ENCODE results near the gene PRTFDC1.

PRTFDC1 gene

DNA sequence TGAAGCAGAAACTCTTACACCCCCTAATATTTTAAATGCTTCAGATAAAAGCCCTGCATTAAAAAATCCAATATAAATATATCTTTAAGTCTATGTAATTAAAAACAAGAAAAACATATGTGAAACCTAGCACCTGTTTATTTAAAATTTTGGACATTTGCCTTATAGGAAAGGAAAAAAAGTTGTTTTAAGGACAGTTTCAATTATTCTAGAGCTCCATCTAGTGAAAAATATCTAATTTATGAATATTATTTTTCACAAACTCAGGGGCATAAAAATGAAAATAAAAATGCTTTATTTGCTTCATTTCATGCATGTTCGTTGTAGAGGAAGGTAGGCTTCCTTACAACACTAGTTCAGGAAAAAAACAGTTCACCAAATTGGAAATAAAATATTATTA lies 37.5 kb upstream of the PRTFDC1 start:
- H3K27ac ChIP-seq (replicated peaks) = no peak overlapping the region
- H3K27me3 ChIP-seq (ENCODE audit: insufficient read depth, poor library complexity, severe bottlenecking) = no peaks in the 10 kb centered on the region
- no peak for DNase-seq (ENCODE audit: low read depth in 1 of 2, low spot score in 1 of 2)
- H3K4me3 ChIP-seq (replicated peaks; ENCODE audit: insufficient read depth, low read length) = no peak overlapping the region
- TF ChIP-seq GABPA (IDR thresholded peaks at IDR 0.05; ENCODE audit: low read depth) (no peak), POLR2AphosphoS5 (IDR thresholded peaks at IDR 0.05; ENCODE audit: low read depth) (no peak), SPI1 (IDR thresholded peaks at IDR 0.05; ENCODE audit: borderline replicate concordance, low read depth) (no peak)
- TF ChIP-seq, protein P1, sequence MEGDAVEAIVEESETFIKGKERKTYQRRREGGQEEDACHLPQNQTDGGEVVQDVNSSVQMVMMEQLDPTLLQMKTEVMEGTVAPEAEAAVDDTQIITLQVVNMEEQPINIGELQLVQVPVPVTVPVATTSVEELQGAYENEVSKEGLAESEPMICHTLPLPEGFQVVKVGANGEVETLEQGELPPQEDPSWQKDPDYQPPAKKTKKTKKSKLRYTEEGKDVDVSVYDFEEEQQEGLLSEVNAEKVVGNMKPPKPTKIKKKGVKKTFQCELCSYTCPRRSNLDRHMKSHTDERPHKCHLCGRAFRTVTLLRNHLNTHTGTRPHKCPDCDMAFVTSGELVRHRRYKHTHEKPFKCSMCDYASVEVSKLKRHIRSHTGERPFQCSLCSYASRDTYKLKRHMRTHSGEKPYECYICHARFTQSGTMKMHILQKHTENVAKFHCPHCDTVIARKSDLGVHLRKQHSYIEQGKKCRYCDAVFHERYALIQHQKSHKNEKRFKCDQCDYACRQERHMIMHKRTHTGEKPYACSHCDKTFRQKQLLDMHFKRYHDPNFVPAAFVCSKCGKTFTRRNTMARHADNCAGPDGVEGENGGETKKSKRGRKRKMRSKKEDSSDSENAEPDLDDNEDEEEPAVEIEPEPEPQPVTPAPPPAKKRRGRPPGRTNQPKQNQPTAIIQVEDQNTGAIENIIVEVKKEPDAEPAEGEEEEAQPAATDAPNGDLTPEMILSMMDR (IDR thresholded peaks at IDR 0.05; ENCODE audit: insufficient read depth, low read length) = no peak
- TF ChIP-seq, protein P2, sequence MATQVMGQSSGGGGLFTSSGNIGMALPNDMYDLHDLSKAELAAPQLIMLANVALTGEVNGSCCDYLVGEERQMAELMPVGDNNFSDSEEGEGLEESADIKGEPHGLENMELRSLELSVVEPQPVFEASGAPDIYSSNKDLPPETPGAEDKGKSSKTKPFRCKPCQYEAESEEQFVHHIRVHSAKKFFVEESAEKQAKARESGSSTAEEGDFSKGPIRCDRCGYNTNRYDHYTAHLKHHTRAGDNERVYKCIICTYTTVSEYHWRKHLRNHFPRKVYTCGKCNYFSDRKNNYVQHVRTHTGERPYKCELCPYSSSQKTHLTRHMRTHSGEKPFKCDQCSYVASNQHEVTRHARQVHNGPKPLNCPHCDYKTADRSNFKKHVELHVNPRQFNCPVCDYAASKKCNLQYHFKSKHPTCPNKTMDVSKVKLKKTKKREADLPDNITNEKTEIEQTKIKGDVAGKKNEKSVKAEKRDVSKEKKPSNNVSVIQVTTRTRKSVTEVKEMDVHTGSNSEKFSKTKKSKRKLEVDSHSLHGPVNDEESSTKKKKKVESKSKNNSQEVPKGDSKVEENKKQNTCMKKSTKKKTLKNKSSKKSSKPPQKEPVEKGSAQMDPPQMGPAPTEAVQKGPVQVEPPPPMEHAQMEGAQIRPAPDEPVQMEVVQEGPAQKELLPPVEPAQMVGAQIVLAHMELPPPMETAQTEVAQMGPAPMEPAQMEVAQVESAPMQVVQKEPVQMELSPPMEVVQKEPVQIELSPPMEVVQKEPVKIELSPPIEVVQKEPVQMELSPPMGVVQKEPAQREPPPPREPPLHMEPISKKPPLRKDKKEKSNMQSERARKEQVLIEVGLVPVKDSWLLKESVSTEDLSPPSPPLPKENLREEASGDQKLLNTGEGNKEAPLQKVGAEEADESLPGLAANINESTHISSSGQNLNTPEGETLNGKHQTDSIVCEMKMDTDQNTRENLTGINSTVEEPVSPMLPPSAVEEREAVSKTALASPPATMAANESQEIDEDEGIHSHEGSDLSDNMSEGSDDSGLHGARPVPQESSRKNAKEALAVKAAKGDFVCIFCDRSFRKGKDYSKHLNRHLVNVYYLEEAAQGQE (IDR thresholded peaks at IDR 0.05; ENCODE audit: insufficient replicate concordance, low read depth) = no peak

DNA sequence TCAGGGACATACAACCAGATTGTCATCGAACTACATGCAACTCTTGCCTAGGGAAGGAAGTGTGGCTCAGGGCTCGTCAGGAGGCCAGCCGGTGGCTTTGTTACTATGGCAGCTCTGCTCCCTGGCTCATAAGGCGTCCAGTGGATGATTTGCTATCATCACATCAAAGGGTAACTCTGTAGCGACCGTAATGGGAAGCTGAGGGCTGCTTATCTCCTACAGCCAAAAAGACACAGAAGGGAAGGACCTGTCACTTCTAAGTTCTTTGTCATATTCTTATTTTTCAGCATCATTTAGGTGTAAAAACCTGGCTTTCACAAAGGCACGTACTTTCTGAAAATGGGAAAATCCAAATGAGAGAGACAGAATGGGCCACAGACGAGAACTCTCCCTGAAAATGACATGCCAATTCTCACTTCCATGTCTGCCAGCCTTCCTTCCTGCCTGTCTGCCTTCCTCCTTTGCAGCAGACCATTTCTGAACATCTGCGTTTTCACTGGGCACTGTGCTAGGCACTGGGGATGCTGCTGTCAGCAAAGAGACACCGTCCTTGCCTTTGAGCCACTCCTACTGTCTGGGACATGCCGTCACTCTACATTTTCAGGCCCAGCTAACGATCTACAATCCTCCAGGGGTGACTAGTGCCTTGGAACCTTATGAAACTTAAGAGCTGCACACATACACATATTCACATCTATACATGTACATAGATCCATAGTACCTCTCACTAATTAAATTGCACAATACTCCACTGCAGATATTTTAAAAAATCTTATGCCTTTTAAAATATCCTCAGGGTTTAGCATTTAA lies 36.6 kb upstream of the PRTFDC1 start:
- no peak overlapping the region for H3K27ac ChIP-seq (replicated peaks)
- no peak overlapping the region for H3K4me3 ChIP-seq (replicated peaks; ENCODE audit: insufficient read depth, low read length)
- TF ChIP-seq, protein P2 (IDR thresholded peaks at IDR 0.05; ENCODE audit: insufficient replicate concordance, low read depth) = no peak
- no peak for TF ChIP-seq POLR2AphosphoS5 (IDR thresholded peaks at IDR 0.05; ENCODE audit: low read depth)
- TF ChIP-seq, protein P1 (IDR thresholded peaks at IDR 0.05; ENCODE audit: insufficient read depth, low read length) = no peak
- no peak for TF ChIP-seq GABPA (IDR thresholded peaks at IDR 0.05; ENCODE audit: low read depth)
- TF ChIP-seq SPI1 (IDR thresholded peaks at IDR 0.05; ENCODE audit: borderline replicate concordance, low read depth) = no peak
- DNase-seq (ENCODE audit: low read depth in 1 of 2, low spot score in 1 of 2) = no peak
- no peaks in the 10 kb centered on the region for H3K27me3 ChIP-seq (ENCODE audit: insufficient read depth, poor library complexity, severe bottlenecking)

DNA sequence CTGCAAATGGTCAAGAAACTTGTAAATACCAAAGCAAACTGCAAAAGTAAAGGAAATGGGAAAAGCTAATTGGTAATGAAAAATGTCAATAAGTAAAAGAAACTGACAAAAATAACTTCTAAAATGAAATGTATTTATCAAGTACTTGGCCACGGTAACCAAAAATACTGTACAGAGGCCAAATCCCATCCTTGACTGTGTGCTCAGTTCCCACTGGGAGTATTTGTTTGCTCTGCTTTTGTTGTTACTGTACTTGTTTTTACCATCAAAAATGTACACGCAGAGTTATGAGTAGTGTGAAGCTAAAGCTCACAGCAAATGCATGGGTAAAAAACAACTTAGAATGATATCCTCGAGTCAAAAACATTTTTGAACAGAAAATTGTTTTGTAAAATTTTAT lies 32.5 kb upstream of the PRTFDC1 start:
- DNase-seq (ENCODE audit: low read depth in 1 of 2, low spot score in 1 of 2) = no peak
- H3K27ac ChIP-seq (replicated peaks) = no peak overlapping the region
- no peak overlapping the region for H3K4me3 ChIP-seq (replicated peaks; ENCODE audit: insufficient read depth, low read length)
- TF ChIP-seq SPI1 (IDR thresholded peaks at IDR 0.05; ENCODE audit: borderline replicate concordance, low read depth) (no peak), POLR2AphosphoS5 (IDR thresholded peaks at IDR 0.05; ENCODE audit: low read depth) (no peak), GABPA (IDR thresholded peaks at IDR 0.05; ENCODE audit: low read depth) (no peak)
- TF ChIP-seq, protein P2 (IDR thresholded peaks at IDR 0.05; ENCODE audit: insufficient replicate concordance, low read depth) = no peak
- TF ChIP-seq, protein P1 (IDR thresholded peaks at IDR 0.05; ENCODE audit: insufficient read depth, low read length) = no peak
- H3K27me3 ChIP-seq (ENCODE audit: insufficient read depth, poor library complexity, severe bottlenecking) = no peaks in the 10 kb centered on the region
